Measurements from ENCODE around the gene WASL. TPM values are rescaled to one million over a fixed set of nuclear protein-coding genes. Genes with fewer than 3 reads are reported as not detected.

WASL gene
- total RNA-seq, 3 donors from 2014 or later (not counting 1 experiment from before 2014, with no cell fraction given), result 9.6 to 12.1 (median 10.6) TPM

GRCh38 chr7:123734498-123734897 is 14.3 kb downstream of the WASL start:
- H3K27me3 Mint-ChIP-seq (ENCODE audit: low read depth in 2 of 2), result no peaks in the 10 kb centered on the region
- no peaks in the 10 kb centered on the region for H3K27me3 ChIP-seq (ENCODE audit: control insufficient read depth, insufficient read depth, low read length)
- H3K4me3 ChIP-seq (ENCODE audit: low read length), result no peak overlapping the region
- no peak for TF ChIP-seq CTCF (IDR thresholded peaks at IDR 0.05)
- peaks cover 50 to 57% of the 10 kb centered on the region in 2 donors for H3K4me1 Mint-ChIP-seq
- H3K36me3 Mint-ChIP-seq, result peaks cover 19% of the 10 kb centered on the region
- DNase-seq (no peak), ATAC-seq (no peak)
- WGBS (ENCODE audit: insufficient coverage), result 93% methylated on average over 2 of the region's 3 CpGs
- H3K4me1 ChIP-seq (ENCODE audit: control insufficient read depth, insufficient read depth, low read length), result no peaks in the 10 kb centered on the region
- no peak overlapping the region for H3K27ac ChIP-seq (ENCODE audit: low read length)
- intact Hi-C loops (cut with micrococcal nuclease), result no loop called here
- peaks cover 4 to 11% of the 10 kb centered on the region in 2 donors for H3K9me3 Mint-ChIP-seq
- no peak overlapping the region for H3K27ac Mint-ChIP-seq
- no peak overlapping the region for H3K4me3 Mint-ChIP-seq
- no peaks in the 10 kb centered on the region for H3K36me3 ChIP-seq (ENCODE audit: control insufficient read depth, insufficient read depth, low read length)
- H3K9me3 ChIP-seq (ENCODE audit: control insufficient read depth, insufficient read depth, low read length), result no peaks in the 10 kb centered on the region

GRCh38 chr7:123732413-123733091 is 16.3 kb downstream of the WASL start:
- H3K36me3 ChIP-seq (ENCODE audit: control insufficient read depth, insufficient read depth, low read length), result no peaks in the 10 kb centered on the region
- H3K4me1 ChIP-seq (ENCODE audit: control insufficient read depth, insufficient read depth, low read length), result no peaks in the 10 kb centered on the region
- H3K4me3 ChIP-seq (ENCODE audit: low read length), result no peak overlapping the region
- Mint-ChIP-seq H3K9me3 (peaks cover 4 to 11% of the 10 kb centered on the region in 2 donors), H3K36me3 (peaks cover 19% of the 10 kb centered on the region), H3K27ac (no peak overlapping the region), H3K4me3 (no peak overlapping the region), H3K4me1 (peaks cover 58 to 59% of the 10 kb centered on the region in 2 donors), H3K27me3 (ENCODE audit: low read depth in 2 of 2) (no peaks in the 10 kb centered on the region)
- H3K9me3 ChIP-seq (ENCODE audit: control insufficient read depth, insufficient read depth, low read length), result no peaks in the 10 kb centered on the region
- no peaks in the 10 kb centered on the region for H3K27me3 ChIP-seq (ENCODE audit: control insufficient read depth, insufficient read depth, low read length)
- intact Hi-C loops (cut with micrococcal nuclease), result no loop called here
- H3K27ac ChIP-seq (ENCODE audit: low read length), result no peak overlapping the region
- TF ChIP-seq CTCF (IDR thresholded peaks at IDR 0.05), result no peak
- WGBS (ENCODE audit: insufficient coverage), result 100% methylated on average over 2 of the region's 3 CpGs
- no peak for ATAC-seq
- DNase-seq, result no peak

DNA sequence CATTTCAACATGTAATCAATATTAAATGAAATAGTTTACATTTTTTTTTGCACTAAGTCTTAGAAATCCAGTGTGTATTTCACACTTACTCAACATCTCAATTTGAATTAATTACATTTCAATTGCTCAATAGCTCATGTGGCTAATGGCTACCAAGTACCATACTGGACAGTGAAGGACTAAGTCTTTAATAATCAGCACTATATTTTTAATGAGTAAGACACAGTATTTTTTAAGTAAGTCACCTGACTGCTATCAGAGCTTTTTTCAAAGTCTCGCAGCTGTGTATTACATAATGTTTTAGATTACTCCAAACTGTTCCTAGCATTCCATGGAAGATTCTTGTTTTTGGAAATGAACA is 19.6 kb downstream of the WASL start:
- Mint-ChIP-seq H3K9me3 (peaks cover 0 to 3% of the 10 kb centered on the region in 2 donors), H3K4me3 (no peak overlapping the region), H3K27me3 (ENCODE audit: low read depth in 2 of 2) (no peaks in the 10 kb centered on the region), H3K27ac (no peak overlapping the region), H3K4me1 (peaks cover 60 to 65% of the 10 kb centered on the region in 2 donors), H3K36me3 (peaks cover 6% of the 10 kb centered on the region)
- ATAC-seq (no peak), DNase-seq (no peak)
- no CpG with 5 or more reads among the region's 1 CpG for WGBS (ENCODE audit: insufficient coverage)
- Histone ChIP-seq H3K9me3 (ENCODE audit: control insufficient read depth, insufficient read depth, low read length) (no peaks in the 10 kb centered on the region), H3K27ac (ENCODE audit: low read length) (no peak overlapping the region), H3K4me1 (ENCODE audit: control insufficient read depth, insufficient read depth, low read length) (peaks cover 4% of the 10 kb centered on the region), H3K36me3 (ENCODE audit: control insufficient read depth, insufficient read depth, low read length) (no peaks in the 10 kb centered on the region), H3K27me3 (ENCODE audit: control insufficient read depth, insufficient read depth, low read length) (no peaks in the 10 kb centered on the region), H3K4me3 (ENCODE audit: low read length) (no peak overlapping the region)
- intact Hi-C loops (cut with micrococcal nuclease), result no loop called here
- TF ChIP-seq CTCF (IDR thresholded peaks at IDR 0.05), result no peak

Measured in natural killer cell (primary cell).